SH-SY5Y (cell line): ENCODE results near the gene YIF1A.

Source experiments
- GATA2 ChIP-seq: IDR thresholded peaks from 2 replicates; pipeline ENCODE4 v1.6.1; 2011; ENCODE audit warnings: mild to moderate bottlenecking, low read depth, low read length
- GATA3 ChIP-seq: IDR thresholded peaks from 2 replicates; pipeline ENCODE4 v1.6.1; 2011; ENCODE audit warnings: low read depth, mild to moderate bottlenecking, low read length, moderate library complexity

GRCh38 chr11:66263231-66263630 is 25.7 kb downstream of the YIF1A start:
- TF ChIP-seq GATA2: no peak
- TF ChIP-seq GATA3: no peak
